A549 (cell line): ENCODE measurements around the gene SAMM50.

Experiments
- CEBPB ChIP-seq, 2 experiments: fragments of >200 bp in 1 of 2; sonication (Bioruptor Twin) in 1 of 2; formaldehyde crosslinking in 1 of 2; IDR thresholded peaks; 2 replicates each; pipeline ENCODE4 v1.6.1; 2012 to 2016
- CHD4 ChIP-seq: fragments of 200-600 bp; sonication (generic); IDR thresholded peaks from 2 replicates; pipeline ENCODE4 v1.6.1; 2016; ENCODE audit warnings: antibody characterized with exemption, mild to moderate bottlenecking, borderline replicate concordance
- FOSB ChIP-seq: fragments of 250-450 bp; sonication (Bioruptor Pico); IDR thresholded peaks from 2 replicates; pipeline ENCODE4 v1.5.0; 2020; ENCODE audit warnings: mild to moderate bottlenecking, moderate library complexity
- JUNB ChIP-seq: fragments of >200 bp; sonication (Bioruptor Twin); formaldehyde crosslinking; IDR thresholded peaks from 2 replicates; pipeline ENCODE4 v1.6.1; 2016
- POLR2A ChIP-seq: IDR thresholded peaks from 2 replicates; pipeline ENCODE4 v1.6.1; 2012; ENCODE audit warnings: mild to moderate bottlenecking, low read length
- POLR2AphosphoS2 ChIP-seq: conservative IDR thresholded peaks from 2 replicates; pipeline ENCODE4 v1.6.1; 2012; ENCODE audit warnings: low read length, improper control_type of control experiment, inconsistent platforms
- RCOR1 ChIP-seq: fragments of 150-350 bp; IDR thresholded peaks from 2 replicates; pipeline ENCODE4 v1.6.1; 2014; ENCODE audit warnings: antibody characterized with exemption, low read length, low read depth
- TF ChIP-seq, protein P1 (sequence below): fragments of >200 bp; sonication (Bioruptor Twin); formaldehyde crosslinking; IDR thresholded peaks from 3 replicates; pipeline ENCODE4 v1.5.1; 2016
- TF ChIP-seq, protein P2 (sequence below): IDR thresholded peaks from 2 replicates; pipeline ENCODE4 v1.6.1; 2012

DNA sequence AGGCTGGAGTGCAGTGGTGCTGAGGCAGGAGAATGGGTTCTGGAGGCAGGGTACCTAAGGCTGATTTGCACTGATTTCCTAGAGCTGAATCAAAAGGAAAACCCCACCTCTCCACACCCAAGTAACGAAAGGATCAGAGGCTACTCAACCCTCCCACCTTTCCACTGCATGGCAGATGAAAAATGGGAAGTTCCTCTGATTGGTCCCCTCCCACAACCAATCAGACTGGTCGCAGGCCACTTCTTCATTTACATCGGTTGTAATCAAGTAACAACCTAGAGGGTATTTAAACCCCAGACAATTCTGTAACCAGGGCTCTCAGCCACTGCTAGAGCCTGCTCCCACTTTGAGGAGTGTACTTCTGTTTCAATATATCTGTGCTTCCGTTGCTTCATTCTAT is 50.3 kb downstream of the SAMM50 start:
- TF ChIP-seq, protein P1, sequence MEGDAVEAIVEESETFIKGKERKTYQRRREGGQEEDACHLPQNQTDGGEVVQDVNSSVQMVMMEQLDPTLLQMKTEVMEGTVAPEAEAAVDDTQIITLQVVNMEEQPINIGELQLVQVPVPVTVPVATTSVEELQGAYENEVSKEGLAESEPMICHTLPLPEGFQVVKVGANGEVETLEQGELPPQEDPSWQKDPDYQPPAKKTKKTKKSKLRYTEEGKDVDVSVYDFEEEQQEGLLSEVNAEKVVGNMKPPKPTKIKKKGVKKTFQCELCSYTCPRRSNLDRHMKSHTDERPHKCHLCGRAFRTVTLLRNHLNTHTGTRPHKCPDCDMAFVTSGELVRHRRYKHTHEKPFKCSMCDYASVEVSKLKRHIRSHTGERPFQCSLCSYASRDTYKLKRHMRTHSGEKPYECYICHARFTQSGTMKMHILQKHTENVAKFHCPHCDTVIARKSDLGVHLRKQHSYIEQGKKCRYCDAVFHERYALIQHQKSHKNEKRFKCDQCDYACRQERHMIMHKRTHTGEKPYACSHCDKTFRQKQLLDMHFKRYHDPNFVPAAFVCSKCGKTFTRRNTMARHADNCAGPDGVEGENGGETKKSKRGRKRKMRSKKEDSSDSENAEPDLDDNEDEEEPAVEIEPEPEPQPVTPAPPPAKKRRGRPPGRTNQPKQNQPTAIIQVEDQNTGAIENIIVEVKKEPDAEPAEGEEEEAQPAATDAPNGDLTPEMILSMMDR, result no peak
- TF ChIP-seq RCOR1, result no peak
- TF ChIP-seq POLR2A, result no peak
- TF ChIP-seq JUNB, result no peak
- no peak for TF ChIP-seq CEBPB (IDR thresholded peaks at IDR 0.05)
- TF ChIP-seq POLR2AphosphoS2, result no peak
- TF ChIP-seq CHD4, result no peak
- TF ChIP-seq, protein P2, sequence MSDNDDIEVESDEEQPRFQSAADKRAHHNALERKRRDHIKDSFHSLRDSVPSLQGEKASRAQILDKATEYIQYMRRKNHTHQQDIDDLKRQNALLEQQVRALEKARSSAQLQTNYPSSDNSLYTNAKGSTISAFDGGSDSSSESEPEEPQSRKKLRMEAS, result no peak
- TF ChIP-seq FOSB (CRISPR knock-in tag), result no peak
